Measurements from ENCODE around the gene THEMIS. TPM values are rescaled to one million over a fixed set of nuclear protein-coding genes. Genes with fewer than 3 reads are reported as not detected.

Gene THEMIS
- total and polyA plus RNA-seq, 2 experiments from 2014 or later = 0.05 to 0.11 TPM

DNA sequence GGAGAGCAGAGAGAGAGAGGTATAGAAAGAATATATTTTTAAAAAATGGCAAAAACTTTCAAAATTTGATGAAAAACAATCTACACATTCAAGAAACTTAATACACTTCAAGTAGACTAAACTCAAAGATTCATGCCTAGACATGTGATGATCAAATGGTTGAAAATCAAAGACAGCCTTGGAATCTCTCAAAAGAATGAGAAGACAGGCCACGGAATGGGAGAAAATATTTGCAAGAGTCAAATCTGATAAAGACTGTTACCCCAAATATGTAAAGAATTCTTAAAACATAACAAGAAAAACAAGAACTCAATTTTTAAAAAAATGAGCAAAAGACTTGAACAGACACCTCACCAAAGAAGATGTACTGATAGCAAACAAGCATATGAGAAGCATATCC is 49.7 kb downstream of the THEMIS start:
- Histone ChIP-seq H3K79me2 (ENCODE audit: insufficient read depth) (no peaks in the 10 kb centered on the region), H3K9me2 (ENCODE audit: insufficient read depth) (no peaks in the 10 kb centered on the region), H3K9me3 (ENCODE audit: low read depth) (no peaks in the 10 kb centered on the region), H3K4me1 (ENCODE audit: insufficient read depth) (peaks cover 22% of the 10 kb centered on the region), H4K20me1 (ENCODE audit: insufficient read depth) (no peaks in the 10 kb centered on the region), H3F3A (ENCODE audit: insufficient read depth) (peaks cover 9% of the 10 kb centered on the region; the same call in 1 of the 2 replicates), H3K27ac (no peak overlapping the region), H3K4me2 (ENCODE audit: unreplicated experiment) (peak overlapping the region; percentile 26), H3K4me3 (no peak overlapping the region), H3K36me3 (ENCODE audit: low read depth) (no peaks in the 10 kb centered on the region), H3K9ac (no peak overlapping the region), H2AFZ (peak overlapping the region; percentile 2; the same call in 1 of the 2 replicates), H3K27me3 (replicated peaks; ENCODE audit: insufficient read depth) (no peaks in the 10 kb centered on the region)
- no peak for TF ChIP-seq EZH2 (IDR thresholded peaks at IDR 0.05; ENCODE audit: insufficient read depth, poor library complexity, severe bottlenecking)
- TF ChIP-seq EZH2phosphoT487 (IDR thresholded peaks at IDR 0.05; ENCODE audit: insufficient read depth, low read depth) = no peak
- WGBS, 2 experiments (ENCODE audit: low coverage in 1 of 2, low lambda C conversion rate in 2 of 2, missing lambda C conversion rate in 2 of 2) = 31 to 35% methylated on average over 1 of the region's 1 CpG
- in situ Hi-C loops (cut with MboI) = loop anchor here (25.0 kb wide), 2 partner anchors 661 to 886 kb away; partner anchors contain the start of gene PTPRK
- peak; percentile 14 for DNase-seq

DNA sequence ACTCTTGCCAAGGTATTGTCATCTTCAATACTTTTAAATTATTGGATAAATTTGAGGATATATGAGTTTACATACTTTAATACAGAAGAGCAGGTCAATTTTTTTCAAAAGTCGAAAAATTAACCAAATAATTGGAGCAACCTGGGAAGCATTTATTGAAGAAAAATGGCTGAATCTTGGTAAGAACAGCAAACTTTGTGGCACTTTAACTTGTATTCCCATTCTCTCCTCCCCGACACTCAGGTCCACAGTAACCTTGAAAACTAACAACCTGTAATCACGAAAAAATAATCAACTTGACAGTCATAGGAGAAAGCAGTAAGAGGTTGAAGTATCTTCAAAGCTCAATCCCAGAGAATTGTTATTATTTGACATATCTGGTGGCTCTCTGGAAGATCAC is 55.6 kb downstream of the THEMIS start:
- DNase-seq = no peak
- Histone ChIP-seq H3K9ac (no peak overlapping the region), H3K9me3 (ENCODE audit: low read depth) (no peaks in the 10 kb centered on the region), H4K20me1 (ENCODE audit: insufficient read depth) (no peaks in the 10 kb centered on the region), H3K27me3 (replicated peaks; ENCODE audit: insufficient read depth) (no peaks in the 10 kb centered on the region), H3K27ac (no peak overlapping the region), H3K9me2 (ENCODE audit: insufficient read depth) (no peaks in the 10 kb centered on the region), H3K79me2 (ENCODE audit: insufficient read depth) (no peaks in the 10 kb centered on the region), H3K36me3 (ENCODE audit: low read depth) (no peaks in the 10 kb centered on the region), H2AFZ (no peak overlapping the region), H3K4me1 (ENCODE audit: insufficient read depth) (peaks cover 14% of the 10 kb centered on the region), H3K4me3 (no peak overlapping the region), H3K4me2 (ENCODE audit: unreplicated experiment) (no peak overlapping the region), H3F3A (ENCODE audit: insufficient read depth) (no peaks in the 10 kb centered on the region)
- no peak for TF ChIP-seq EZH2phosphoT487 (IDR thresholded peaks at IDR 0.05; ENCODE audit: insufficient read depth, low read depth)
- TF ChIP-seq EZH2 (IDR thresholded peaks at IDR 0.05; ENCODE audit: insufficient read depth, poor library complexity, severe bottlenecking) = no peak
- 57 to 61% methylated on average over 3 of the region's 3 CpGs for WGBS, 2 experiments (ENCODE audit: low coverage in 1 of 2, low lambda C conversion rate in 2 of 2, missing lambda C conversion rate in 2 of 2)
- in situ Hi-C loops (cut with MboI) = no loop called here

DNA sequence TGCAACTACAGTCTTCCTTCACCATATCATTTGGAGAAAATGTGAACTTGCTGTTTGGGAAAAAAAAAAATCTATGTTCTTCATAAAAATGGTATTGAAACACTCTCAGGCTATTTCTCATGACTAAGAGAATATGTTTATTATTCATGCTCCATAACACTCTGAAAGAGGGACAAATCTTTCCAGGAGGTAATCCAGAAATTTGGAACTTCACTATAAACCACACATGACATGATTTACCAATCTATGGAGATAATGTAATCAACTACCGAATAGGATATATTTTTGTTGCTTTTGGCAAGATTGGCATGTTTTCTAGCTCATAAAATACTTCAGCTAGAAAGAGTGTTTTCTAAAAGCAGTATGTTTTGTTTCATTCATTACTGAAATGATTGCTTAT is 56.3 kb downstream of the THEMIS start:
- no peaks in the 10 kb centered on the region for H3K36me3 ChIP-seq (ENCODE audit: low read depth)
- no peaks in the 10 kb centered on the region for H4K20me1 ChIP-seq (ENCODE audit: insufficient read depth)
- no peak overlapping the region for H3K9ac ChIP-seq
- no peaks in the 10 kb centered on the region for H3K27me3 ChIP-seq (replicated peaks; ENCODE audit: insufficient read depth)
- TF ChIP-seq EZH2phosphoT487 (IDR thresholded peaks at IDR 0.05; ENCODE audit: insufficient read depth, low read depth) (no peak), EZH2 (IDR thresholded peaks at IDR 0.05; ENCODE audit: insufficient read depth, poor library complexity, severe bottlenecking) (no peak)
- no peaks in the 10 kb centered on the region for H3K79me2 ChIP-seq (ENCODE audit: insufficient read depth)
- no peaks in the 10 kb centered on the region for H3F3A ChIP-seq (ENCODE audit: insufficient read depth)
- no peak overlapping the region for H3K4me3 ChIP-seq
- H3K4me2 ChIP-seq (ENCODE audit: unreplicated experiment) = no peak overlapping the region
- DNase-seq = no peak
- no peaks in the 10 kb centered on the region for H3K9me3 ChIP-seq (ENCODE audit: low read depth)
- H3K4me1 ChIP-seq (ENCODE audit: insufficient read depth) = peaks cover 10% of the 10 kb centered on the region; the same call in 1 of the 2 replicates
- H2AFZ ChIP-seq = no peak overlapping the region
- H3K9me2 ChIP-seq (ENCODE audit: insufficient read depth) = no peaks in the 10 kb centered on the region
- H3K27ac ChIP-seq = no peak overlapping the region
- 78 to 86% methylated on average over 1 of the region's 1 CpG for WGBS, 2 experiments (ENCODE audit: low coverage in 1 of 2, low lambda C conversion rate in 2 of 2, missing lambda C conversion rate in 2 of 2)
- in situ Hi-C loops (cut with MboI) = no loop called here

DNA sequence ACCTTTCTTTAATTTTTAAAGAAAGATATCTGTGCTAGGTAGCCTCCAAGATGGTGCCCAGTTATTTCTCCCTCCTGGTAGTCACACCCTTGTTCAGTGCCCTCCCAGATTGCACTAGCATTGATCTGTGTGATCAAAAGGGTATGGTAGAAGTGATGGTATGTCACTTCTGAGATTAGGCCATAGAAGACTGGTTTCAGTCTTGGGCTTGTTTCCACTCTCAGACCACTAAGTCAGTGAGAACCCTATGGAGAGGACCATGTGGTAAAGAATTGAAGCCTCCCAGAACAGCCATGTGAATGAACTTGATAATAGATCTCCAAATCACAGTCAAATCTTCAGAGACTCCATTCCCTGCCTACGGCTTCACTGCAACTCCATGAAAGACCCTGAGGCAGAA is 57.3 kb downstream of the THEMIS start:
- H3K4me1 ChIP-seq (ENCODE audit: insufficient read depth) = peaks cover 10% of the 10 kb centered on the region; the same call in 1 of the 2 replicates
- H3F3A ChIP-seq (ENCODE audit: insufficient read depth) = no peaks in the 10 kb centered on the region
- H3K27ac ChIP-seq = no peak overlapping the region
- H3K4me3 ChIP-seq = no peak overlapping the region
- WGBS, 2 experiments (ENCODE audit: low coverage in 1 of 2, low lambda C conversion rate in 2 of 2, missing lambda C conversion rate in 2 of 2) = 90 to 93% methylated on average over 1 of the region's 1 CpG
- no peak for TF ChIP-seq EZH2 (IDR thresholded peaks at IDR 0.05; ENCODE audit: insufficient read depth, poor library complexity, severe bottlenecking)
- TF ChIP-seq EZH2phosphoT487 (IDR thresholded peaks at IDR 0.05; ENCODE audit: insufficient read depth, low read depth) = no peak
- H3K4me2 ChIP-seq (ENCODE audit: unreplicated experiment) = no peak overlapping the region
- no peaks in the 10 kb centered on the region for H3K36me3 ChIP-seq (ENCODE audit: low read depth)
- DNase-seq = no peak
- H3K27me3 ChIP-seq (replicated peaks; ENCODE audit: insufficient read depth) = no peaks in the 10 kb centered on the region
- in situ Hi-C loops (cut with MboI) = no loop called here
- no peak overlapping the region for H3K9ac ChIP-seq
- H2AFZ ChIP-seq = no peak overlapping the region
- no peaks in the 10 kb centered on the region for H4K20me1 ChIP-seq (ENCODE audit: insufficient read depth)
- H3K79me2 ChIP-seq (ENCODE audit: insufficient read depth) = no peaks in the 10 kb centered on the region
- H3K9me2 ChIP-seq (ENCODE audit: insufficient read depth) = no peaks in the 10 kb centered on the region
- no peaks in the 10 kb centered on the region for H3K9me3 ChIP-seq (ENCODE audit: low read depth)

DNA sequence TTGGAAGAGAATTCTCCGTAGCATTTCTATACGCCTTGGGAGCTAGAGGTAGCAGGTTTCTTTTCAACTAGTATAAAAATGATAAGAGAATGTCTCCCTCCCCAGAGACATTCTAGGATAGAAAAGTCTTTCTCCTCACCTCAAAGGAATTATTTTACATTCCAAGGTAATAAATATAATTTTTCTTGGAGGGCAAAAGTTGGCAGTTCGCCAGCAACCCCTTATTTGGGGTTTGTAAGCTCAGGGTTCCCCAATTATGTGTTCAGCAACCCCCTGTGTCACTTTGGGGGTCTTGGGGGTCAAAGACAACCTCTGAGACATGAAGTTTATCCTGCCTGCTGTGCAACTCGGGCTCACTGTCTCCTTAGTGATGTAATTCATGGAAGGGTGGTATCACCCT is 58.3 kb downstream of the THEMIS start:
- no peak for TF ChIP-seq EZH2 (IDR thresholded peaks at IDR 0.05; ENCODE audit: insufficient read depth, poor library complexity, severe bottlenecking)
- TF ChIP-seq EZH2phosphoT487 (IDR thresholded peaks at IDR 0.05; ENCODE audit: insufficient read depth, low read depth) = no peak
- H3K9me2 ChIP-seq (ENCODE audit: insufficient read depth) = no peaks in the 10 kb centered on the region
- H3K4me3 ChIP-seq = no peak overlapping the region
- H3K36me3 ChIP-seq (ENCODE audit: low read depth) = no peaks in the 10 kb centered on the region
- no peaks in the 10 kb centered on the region for H3K9me3 ChIP-seq (ENCODE audit: low read depth)
- H3K27ac ChIP-seq = no peak overlapping the region
- H3F3A ChIP-seq (ENCODE audit: insufficient read depth) = no peaks in the 10 kb centered on the region
- no peak for DNase-seq
- 54 to 58% methylated on average over 4 of the region's 4 CpGs for WGBS, 2 experiments (ENCODE audit: low coverage in 1 of 2, low lambda C conversion rate in 2 of 2, missing lambda C conversion rate in 2 of 2)
- H3K9ac ChIP-seq = no peak overlapping the region
- H3K79me2 ChIP-seq (ENCODE audit: insufficient read depth) = no peaks in the 10 kb centered on the region
- H3K27me3 ChIP-seq (replicated peaks; ENCODE audit: insufficient read depth) = no peaks in the 10 kb centered on the region
- in situ Hi-C loops (cut with MboI) = no loop called here
- no peak overlapping the region for H3K4me2 ChIP-seq (ENCODE audit: unreplicated experiment)
- no peak overlapping the region for H2AFZ ChIP-seq
- H3K4me1 ChIP-seq (ENCODE audit: insufficient read depth) = peaks cover 10% of the 10 kb centered on the region; the same call in 1 of the 2 replicates
- H4K20me1 ChIP-seq (ENCODE audit: insufficient read depth) = no peaks in the 10 kb centered on the region

All from GM23248 (cell line).